Left renal cortex interstitium (tissue), 4 donors: ENCODE data around the gene DENND4B. TPM values are rescaled to one million over a fixed set of nuclear protein-coding genes. Genes with fewer than 3 reads are reported as not detected.
"Not testable (repeated sequence)": the region's sequence is repeated elsewhere in the genome, so short reads cannot be mapped to it uniquely, and the experiment has no call there.

ENCODE experiments used
- DNase-seq, 4 donors: peaks; one replicate each; pipeline ENCODE4 v3.0.0-alpha.2; 2013; ENCODE audit warnings: low read depth in 4 of 4, low spot score in 2 of 4, missing footprints in 1 of 4
- polyA plus RNA-seq, 4 donors: library from polyadenylated mRNA; unstranded; fragments of 120-200 nt; gene quantifications; one replicate each; pipeline ENCODE4 v1.2.1, GENCODE V29; 2013; ENCODE audit not compliant: insufficient read length in 4 of 4

DENND4B gene, protein sequence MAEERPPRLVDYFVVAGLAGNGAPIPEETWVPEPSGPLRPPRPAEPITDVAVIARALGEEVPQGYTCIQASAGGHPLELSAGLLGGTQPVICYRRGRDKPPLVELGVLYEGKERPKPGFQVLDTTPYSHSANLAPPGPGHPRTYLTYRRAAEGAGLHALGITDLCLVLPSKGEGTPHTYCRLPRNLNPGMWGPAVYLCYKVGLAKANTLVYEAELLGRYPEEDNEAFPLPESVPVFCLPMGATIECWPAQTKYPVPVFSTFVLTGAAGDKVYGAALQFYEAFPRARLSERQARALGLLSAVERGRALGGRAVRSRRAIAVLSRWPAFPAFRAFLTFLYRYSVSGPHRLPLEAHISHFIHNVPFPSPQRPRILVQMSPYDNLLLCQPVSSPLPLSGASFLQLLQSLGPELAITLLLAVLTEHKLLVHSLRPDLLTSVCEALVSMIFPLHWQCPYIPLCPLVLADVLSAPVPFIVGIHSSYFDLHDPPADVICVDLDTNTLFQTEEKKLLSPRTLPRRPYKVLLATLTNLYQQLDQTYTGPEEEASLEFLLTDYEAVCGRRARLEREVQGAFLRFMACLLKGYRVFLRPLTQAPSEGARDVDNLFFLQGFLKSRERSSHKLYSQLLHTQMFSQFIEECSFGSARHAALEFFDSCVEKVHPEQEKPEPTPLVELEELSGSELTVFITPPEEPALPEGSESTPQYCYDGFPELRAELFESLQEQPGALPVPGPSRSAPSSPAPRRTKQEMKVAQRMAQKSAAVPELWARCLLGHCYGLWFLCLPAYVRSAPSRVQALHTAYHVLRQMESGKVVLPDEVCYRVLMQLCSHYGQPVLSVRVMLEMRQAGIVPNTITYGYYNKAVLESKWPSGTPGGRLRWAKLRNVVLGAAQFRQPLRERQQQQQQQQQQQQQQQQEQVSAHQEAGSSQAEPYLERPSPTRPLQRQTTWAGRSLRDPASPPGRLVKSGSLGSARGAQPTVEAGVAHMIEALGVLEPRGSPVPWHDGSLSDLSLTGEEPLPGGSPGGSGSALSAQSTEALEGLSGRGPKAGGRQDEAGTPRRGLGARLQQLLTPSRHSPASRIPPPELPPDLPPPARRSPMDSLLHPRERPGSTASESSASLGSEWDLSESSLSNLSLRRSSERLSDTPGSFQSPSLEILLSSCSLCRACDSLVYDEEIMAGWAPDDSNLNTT (N-terminal part only)
- 10 to 100 TPM; 21.9 to 59.4 (median 41.3) TPM for polyA plus RNA-seq

- DNase-seq = peak in 1 of 4 donors; percentile 68
These were observed at the start of gene DENND4B for GRCh38 chr1:153946622-153947241. Gene DENND4B, minus strand, starts transcription at chr1:153946718. Its CDS starts 2,344 bp downstream, at chr1:153944374.

GRCh38 chr1:153995640-153996039 is 49.1 kb upstream of the DENND4B start:
- DNase-seq = no peak

- DNase-seq = no peak
These were observed 48.7 kb upstream of the DENND4B start for GRCh38 chr1:153995202-153995601.

GRCh38 chr1:153991806-153992205 is 45.3 kb upstream of the DENND4B start:
- no peak for DNase-seq

DNA sequence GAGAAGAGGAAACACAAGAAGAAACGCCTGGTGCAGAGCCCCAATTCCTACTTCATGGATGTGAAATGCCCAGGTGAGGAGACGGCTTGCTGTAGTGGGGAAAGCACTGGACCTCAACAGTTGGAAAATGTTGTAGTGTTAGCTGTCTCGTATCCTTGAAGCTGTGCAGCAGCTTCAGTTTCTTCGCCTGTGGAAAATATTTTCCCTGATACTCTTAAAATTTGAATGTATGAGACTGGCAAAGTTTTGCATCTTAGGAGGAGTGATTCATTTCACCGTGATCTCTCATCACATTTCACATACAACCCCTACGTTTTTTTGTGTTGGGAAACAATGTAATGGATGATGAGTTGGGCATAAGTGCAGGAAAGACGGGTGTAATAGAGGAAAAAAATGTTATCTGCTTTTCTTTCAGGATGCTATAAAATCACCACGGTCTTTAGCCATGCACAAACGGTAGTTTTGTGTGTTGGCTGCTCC is 44.7 kb upstream of the DENND4B start:
- no peak for DNase-seq

GRCh38 chr1:153990468-153991150 is 44.1 kb upstream of the DENND4B start, which contains the start of gene RPS27:
Gene RPS27, plus strand, starts transcription at chr1:153990762. Its CDS starts 35 bp downstream, at chr1:153990797.
- DNase-seq = peak; percentile 93 to 98 (median 96)

DNA sequence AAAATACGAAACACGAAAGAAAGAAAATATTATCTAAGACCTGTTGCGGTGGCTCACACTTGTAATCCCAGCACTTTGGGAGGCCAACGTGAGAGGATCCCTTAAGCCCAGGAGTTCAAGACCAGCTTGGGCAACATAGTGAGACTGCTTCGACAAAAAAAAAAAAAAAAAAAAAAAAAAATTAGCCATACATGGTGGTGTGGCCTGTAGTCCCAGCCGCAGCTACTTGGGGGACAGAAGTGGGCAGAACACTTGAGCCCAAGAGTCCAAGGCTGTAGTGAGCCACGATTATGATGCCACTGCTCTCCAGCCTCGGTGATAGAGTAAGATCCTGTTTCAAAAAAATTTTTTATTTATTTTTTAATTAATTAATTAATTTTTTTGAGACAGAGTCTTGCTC is 41.1 kb upstream of the DENND4B start:
- no peak for DNase-seq

GRCh38 chr1:153985941-153986761 is 39.6 kb upstream of the DENND4B start, which contains the start of gene RAB13:
Gene RAB13, minus strand, starts transcription at chr1:153986339. Its CDS starts 103 bp downstream, at chr1:153986236.
- DNase-seq = peak in 1 of 4 donors; percentile 74

GRCh38 chr1:153985341-153985912 is 38.9 kb upstream of the DENND4B start:
- DNase-seq = no peak

GRCh38 chr1:153984123-153984894 is 37.8 kb upstream of the DENND4B start:
- DNase-seq = no peak

- not testable (repeated sequence) for DNase-seq
These were observed 35.2 kb upstream of the DENND4B start for GRCh38 chr1:153981735-153982134.

DNA sequence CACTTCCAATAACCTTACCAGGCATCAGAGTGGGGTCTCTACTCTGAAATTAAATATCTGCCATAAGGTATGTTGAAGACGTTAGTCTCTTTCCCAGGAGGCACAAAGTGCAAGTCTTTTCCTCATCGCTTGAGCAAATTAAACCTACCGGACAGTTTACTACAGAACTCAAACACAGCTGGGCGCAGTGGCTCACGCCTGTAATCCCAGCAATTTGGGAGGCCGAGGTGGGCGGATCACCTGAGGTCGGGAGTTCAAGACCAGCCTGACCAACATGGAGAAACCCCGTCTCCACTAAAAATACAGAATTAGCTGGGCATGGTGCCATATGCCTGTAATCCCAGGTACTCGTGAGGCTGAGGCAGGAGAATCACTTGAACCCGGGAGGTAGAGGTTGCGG is 32.6 kb upstream of the DENND4B start:
- not testable (repeated sequence) for DNase-seq

GRCh38 chr1:153978274-153978909 is 31.9 kb upstream of the DENND4B start:
- no peak for DNase-seq

GRCh38 chr1:153977250-153978240 is 31.0 kb upstream of the DENND4B start, which contains the start of gene JTB:
Gene JTB, minus strand, starts transcription at chr1:153977674. Its CDS starts 422 bp downstream, at chr1:153977252.
- peak in 1 of 4 donors; percentile 84 for DNase-seq

- DNase-seq = no peak
These were observed 30.3 kb upstream of the DENND4B start for GRCh38 chr1:153976819-153977249.
